GM13976 (cell line): ENCODE measurements around the gene SYNGR4.
A peak's percentile ranks its signal among the peaks of the same experiment; 100 is the strongest.

Source experiments
- DNase-seq: peaks from one replicate; pipeline ENCODE4 v3.0.0; 2012; ENCODE audit warnings: low spot score
- CTCF ChIP-seq: IDR thresholded peaks from 2 replicates; pipeline ENCODE4 v1.5.1; 2012; ENCODE audit warnings: borderline replicate concordance, mild to moderate bottlenecking; ENCODE audit not compliant: insufficient read depth; ENCODE audit errors: extremely low read depth, missing control alignments, control extremely low read depth
- in situ Hi-C: fragments of 300-500 bp; cut with MboI; formaldehyde crosslinking; loops from one replicate; pipeline ENCODE4 v1.12.0; 2022; ENCODE audit warnings: low sequenced_read_pairs, mixed read lengths, inconsistent platforms; ENCODE audit not compliant: unreplicated experiment

The SYNGR4 gene

GRCh38 chr19:48321622-48322591 lies 42.3 kb upstream of the SYNGR4 start:
- DNase-seq, result peak; percentile 96
- in situ Hi-C loops, result loop anchor here (25.0 kb wide), 1 partner anchor 265 kb away; no protein-coding TSS in a partner anchor

GRCh38 chr19:48325265-48325910 lies 38.8 kb upstream of the SYNGR4 start, which contains the start of gene EMP3:
EMP3 (plus strand) TSS chr19:48325552; CDS start chr19:48326845, 1,293 bp downstream.
- in situ Hi-C loops, result no loop called here
- TF ChIP-seq CTCF, result no peak
- DNase-seq, result peak; percentile 79

More at GRCh38 chr19:48321622-48322591, 42.3 kb upstream of the SYNGR4 start:
- no peak for TF ChIP-seq CTCF

DNA sequence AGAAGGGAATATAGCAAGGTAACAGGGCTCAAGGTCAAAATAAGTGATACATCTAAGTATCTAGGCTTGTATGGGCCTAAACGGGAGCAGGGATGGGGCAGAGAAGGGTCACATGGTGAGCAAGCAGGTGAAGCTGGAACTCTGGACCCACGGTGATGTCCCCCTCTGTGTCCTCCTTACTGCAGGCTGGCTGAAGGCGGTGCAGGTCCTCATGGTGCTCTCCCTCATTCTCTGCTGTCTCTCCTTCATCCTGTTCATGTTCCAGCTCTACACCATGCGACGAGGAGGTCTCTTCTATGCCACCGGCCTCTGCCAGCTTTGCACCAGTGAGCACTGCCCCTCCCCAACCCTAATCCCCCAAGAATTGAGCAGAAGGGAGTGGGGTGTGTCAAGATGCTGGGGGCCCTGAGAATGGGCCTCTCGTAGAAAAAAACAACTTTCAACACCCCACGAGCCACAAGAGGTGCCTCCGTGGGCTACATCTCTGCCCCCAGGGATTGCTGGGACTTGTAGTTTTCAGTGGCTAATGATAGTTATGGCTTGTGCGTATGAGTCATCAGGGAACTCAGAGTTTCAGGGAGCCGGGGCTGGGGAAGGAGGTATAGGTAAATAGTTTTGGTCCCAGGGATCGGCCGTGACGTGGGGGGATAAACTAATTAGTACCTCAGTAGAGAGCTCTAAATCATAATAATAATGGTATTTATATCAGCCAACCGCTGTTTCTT lies 34.8 kb upstream of the SYNGR4 start:
- in situ Hi-C loops, result no loop called here
- TF ChIP-seq CTCF, result no peak
- DNase-seq, result peak; percentile 52

GRCh38 chr19:48330012-48330681 lies 34.0 kb upstream of the SYNGR4 start:
- TF ChIP-seq CTCF, result no peak
- in situ Hi-C loops, result no loop called here
- peak; percentile 83 for DNase-seq

DNA sequence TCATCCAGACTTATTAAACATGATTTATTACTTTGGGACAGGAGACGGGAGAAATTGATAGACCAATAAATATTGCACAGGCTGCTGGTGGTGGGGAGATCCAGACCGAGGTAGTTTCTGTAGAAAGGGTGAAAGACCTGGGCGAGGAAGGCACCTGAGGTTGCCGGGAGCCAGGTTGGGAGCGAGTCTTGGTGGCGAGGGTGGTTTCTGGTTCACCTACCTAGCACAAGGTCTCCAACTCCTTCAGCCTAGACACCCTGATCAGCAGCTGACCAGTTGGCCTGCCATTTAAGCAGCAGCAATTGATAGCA lies 31.9 kb upstream of the SYNGR4 start:
- no peak for TF ChIP-seq CTCF
- in situ Hi-C loops, result no loop called here
- no peak for DNase-seq
